Astrocyte (in vitro differentiated cells and primary cell): ENCODE measurements around the gene C5AR1.

ENCODE experiments used
- CTCF ChIP-seq: IDR thresholded peaks from 2 replicates; pipeline ENCODE4 v1.5.1; 2011; ENCODE audit warnings: low read depth, mild to moderate bottlenecking, inconsistent platforms, low read length, moderate library complexity; ENCODE audit not compliant: insufficient read depth
- EZH2 ChIP-seq: IDR thresholded peaks from 2 replicates; pipeline ENCODE4 v1.6.1; 2012; ENCODE audit warnings: mild to moderate bottlenecking, low read length, inconsistent platforms; ENCODE audit not compliant: insufficient read depth

GRCh38 chr19:47313754-47314295, 4.2 kb downstream of the C5AR1 start:
- TF ChIP-seq EZH2: no peak
- no peak for TF ChIP-seq CTCF
